HG02973 (cell line): ENCODE measurements around the gene DNAH17.

Experiments
- ATAC-seq: cut with Tn5 transposase; IDR thresholded peaks from one replicate; pipeline ENCODE4 v1.9.1; 2021; ENCODE audit warnings: moderate library complexity; ENCODE audit not compliant: unreplicated experiment

DNAH17 gene

DNA sequence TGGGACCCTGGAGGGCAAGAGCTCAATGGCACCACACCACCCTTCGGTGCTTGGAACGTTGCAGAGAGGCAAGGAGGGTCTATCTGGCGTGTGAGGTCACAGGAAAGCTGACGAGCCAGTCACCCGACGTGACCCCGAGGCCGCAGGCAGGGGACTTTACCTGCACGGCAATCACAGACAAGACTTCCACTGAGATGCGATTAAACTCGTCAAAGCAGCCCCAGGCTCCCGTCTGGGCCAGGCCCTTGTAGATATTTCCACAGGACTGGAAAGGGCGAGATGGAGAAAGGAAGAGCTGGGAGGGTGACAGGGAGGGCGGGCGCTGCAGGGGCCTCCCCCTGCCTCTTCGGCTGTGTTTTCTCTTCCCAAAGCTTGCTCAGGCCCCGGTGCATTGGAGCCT, 78.3 kb downstream of the DNAH17 start:
- ATAC-seq: no peak

DNA sequence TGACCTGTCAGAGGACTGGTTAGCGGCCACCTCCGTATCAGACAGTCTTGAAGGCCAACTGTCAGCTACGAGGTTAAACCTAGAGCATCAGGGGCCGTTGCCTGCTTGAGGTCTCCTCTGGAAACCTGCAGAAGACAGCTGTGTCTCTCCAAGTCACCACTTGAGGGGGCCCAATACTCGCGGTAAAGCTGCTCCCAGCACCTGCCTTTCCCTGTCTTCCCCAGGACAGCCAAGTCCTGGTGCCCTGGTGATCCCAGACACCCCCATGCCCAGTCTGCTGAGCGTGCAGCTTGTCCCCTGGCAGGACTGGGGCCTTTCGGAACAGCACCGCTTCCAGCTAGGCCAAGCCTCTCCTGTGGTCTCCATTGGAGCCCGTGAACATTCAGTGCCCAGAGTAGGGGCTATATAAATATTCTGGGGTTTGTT, 80.1 kb downstream of the DNAH17 start:
- ATAC-seq: no peak

DNA sequence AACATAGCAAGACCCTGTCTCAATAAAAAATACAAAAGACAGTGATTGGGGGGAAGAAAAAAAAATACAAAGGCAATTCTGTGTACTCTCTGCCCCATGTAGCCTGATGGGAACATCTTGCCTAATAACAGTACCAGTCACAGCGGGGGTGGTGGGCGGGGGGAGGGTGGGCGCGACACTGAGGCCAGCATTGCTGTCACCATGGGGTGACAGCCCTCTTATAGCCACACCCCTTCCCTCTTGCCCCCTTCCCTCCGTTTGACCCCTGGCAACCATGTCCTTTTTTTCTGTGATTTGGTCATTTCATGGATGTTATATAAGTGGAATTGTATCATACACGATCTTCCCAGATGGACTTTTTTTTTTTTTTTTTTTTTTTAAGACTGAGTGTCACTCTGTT, 80.9 kb downstream of the DNAH17 start:
- ATAC-seq: no peak

DNA sequence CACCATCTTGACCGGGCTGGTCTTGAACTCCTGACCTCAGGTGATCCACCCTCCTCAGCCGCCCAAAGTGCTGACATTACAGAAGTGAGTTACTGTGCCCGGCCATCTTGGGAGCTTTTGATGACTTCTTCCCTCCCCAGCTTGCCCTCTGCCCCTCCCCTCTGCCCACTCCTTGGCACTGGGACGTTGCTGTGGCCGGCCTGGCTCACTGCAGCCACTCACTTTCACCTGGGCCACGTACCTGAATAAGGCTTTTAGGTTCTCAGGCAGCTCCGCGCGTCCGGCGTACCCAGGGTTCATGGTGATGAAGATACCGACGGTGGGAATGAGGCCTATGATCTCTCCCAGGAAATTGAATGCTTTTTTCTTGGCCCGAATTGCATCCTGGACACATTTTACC, 81.6 kb downstream of the DNAH17 start:
- no peak for ATAC-seq

DNA sequence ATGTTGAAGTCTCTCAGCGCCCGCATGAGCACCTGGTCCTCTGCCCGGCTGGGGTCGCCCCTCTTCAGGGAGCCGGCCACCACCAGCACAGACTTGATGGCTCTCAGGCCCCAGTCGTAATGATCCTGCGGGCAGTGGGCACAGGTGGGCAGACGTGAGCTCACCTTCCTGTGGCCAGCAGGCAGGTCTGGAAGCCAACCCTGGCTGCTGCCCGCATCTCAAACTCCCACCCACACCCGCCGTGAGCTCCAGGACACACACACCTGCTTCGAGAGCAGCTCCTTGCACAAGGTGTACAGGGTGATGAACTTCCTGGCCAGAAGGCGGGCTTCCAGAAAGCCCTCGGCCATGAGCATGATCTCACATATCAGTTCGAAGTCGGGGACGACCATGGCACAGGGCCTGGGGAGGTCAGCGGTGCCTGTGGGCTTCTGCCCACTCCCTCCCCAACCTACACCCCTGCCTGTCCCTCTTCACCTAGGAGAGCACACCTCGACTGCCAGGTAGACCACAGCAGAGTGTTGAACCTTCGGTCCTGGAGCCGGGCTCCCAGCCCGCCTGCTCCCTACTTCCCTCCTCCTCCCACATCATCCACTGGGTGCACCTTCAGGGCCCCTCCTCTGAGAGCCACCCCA, 82.4 kb downstream of the DNAH17 start:
- no peak for ATAC-seq

DNA sequence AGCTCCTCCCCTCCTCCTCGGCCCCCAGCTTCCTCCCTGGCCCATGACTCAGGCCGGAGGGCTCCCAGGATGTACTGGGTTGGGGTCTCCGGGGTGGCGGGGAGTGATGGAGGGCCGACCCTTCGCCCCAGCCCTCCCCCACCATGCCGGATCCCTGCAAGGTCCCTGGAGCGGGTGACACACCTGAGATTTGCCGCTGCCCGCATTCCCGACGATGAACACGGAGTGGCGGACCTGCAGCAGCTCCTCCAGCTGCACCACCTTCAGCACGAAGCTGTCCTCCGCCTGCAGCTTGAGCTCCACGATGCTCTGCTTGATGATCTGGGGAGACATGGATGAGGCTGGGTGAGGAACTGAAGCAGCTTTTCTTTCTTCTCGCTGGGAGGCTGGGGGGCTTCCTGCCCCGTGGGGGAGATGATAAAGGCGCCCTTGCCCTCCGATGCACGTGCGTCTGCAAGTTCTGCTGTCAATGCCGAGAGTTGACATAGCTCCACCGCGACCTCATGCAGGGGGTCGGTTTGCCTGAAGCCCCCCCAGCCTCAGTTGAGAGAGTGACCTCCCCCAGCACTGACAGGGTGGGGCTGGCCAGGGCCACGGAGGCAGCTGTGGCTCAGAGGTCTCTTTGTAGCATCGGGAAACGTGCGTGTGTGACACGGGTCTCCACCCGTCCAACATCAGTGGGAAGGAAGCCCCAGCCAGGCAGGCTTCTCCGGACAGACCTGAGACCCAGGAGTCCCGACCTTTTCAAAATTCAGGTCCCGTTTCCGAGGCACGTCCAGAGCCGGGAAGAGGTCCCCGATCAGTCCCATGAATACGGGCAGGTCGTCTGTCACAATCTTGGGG, 83.1 kb downstream of the DNAH17 start:
- no peak for ATAC-seq

DNA sequence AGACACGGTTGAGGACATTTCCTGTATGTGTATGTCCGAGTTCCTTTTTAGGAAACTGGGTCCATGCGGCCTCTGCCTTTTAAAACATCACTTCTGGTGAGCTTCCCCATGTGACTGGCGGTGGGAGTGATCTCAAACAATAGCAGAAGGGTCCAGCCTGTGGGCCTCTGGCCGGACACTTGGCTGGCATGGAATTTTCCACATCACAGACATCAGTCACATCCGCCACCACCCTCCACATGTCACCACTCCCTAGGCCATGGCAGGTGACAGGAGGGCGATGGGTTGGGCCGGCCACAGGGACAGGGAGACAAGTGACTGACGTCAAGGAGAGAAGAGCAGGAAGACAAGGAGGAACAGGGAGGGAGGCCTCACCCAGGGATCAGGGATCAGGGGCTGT, 83.7 kb downstream of the DNAH17 start:
- no peak for ATAC-seq

DNA sequence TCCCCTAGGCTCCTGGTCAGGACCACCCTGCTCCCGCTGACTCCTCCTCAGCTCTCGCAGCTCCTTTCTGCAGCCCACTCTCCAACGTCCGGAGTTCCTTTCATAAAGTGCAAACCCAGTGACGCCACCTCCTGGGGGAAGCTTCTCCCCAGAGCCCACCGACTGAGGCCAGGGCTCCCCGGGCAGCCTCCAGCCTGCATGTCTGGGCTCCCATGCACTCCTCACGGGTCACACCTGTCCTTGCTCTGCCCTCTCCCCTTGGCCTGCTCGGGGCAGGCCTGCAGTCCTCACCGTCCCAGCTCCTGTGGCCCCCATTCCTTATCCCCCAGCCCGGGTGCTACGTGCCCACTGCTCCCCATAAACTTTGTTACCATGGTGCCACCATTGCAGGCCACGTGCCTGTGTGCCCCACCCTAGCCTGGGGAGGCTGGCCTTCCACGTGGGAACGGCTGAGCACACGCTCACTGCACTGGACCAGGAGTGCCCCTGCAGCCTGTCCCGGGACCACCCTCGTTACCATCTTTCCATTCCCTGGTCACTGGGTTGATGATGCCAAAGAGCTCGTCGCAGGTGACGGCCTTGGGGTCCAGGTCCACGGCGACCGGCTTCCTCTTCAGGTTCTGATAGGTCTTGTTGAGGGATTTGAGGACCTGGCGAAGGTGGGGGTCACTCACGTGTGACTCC, 84.9 kb downstream of the DNAH17 start:
- no peak for ATAC-seq

DNA sequence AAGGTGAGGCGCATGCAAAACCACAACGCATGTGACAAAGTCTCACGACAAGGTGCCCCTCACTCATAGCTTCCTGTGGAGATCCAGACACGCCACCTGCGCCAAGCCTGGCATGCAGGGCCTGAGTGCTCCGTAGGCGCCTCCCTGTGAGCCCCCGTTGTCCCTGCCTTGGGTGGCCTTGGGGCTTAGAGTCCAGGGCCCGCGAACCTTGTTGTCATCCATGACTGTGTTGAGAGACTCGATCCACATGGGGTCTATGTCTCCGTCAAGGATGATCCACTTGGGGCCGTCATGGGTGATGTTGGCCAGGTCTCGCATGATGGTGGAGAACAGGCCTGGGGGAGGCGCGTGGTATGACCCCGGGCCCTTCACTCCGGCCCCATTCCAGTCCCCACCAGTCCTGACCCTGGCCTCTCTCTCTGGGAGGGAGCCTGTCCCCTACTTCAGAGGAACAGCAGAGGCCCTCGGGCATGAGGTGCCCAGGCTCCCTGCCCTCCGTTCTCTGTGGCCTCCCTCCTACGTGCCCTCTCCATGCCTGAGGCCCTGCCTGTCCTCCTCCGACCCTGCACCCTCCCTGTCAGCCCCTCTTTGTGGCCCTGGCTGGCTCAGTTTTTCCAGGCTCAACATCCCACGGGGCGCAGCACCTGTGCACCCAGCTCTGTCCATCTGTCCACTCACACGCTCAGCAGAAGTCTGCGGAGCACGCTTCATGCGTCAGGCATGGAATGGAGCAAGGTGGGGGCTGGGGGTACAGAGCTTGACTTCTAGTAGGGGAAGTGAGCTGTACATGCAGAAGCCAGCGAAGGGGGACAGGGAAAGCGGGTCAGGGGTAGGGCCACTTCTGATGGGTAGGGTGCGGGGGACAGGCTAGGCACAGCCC, 85.7 kb downstream of the DNAH17 start:
- ATAC-seq: no peak

DNA sequence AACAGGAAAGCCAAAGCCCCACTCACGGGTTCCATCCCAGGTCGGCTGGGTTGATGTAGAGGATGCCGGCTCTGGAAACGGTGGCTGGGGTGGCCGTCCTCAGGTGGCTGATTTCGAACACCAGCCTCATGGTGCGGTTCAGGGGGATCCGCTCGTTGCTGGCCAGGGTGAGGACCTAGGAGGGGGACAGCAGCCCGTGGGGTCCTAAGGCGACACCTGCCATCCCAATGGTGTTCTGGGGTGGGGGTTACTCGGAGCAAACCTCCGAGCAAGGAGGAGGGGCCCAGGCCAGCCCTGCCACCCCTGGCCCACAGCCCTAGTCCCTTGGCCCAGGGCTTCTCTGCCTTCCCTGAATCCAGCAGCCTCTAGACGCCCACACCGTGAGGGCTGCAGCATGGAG, 86.5 kb downstream of the DNAH17 start:
- no peak for ATAC-seq

DNA sequence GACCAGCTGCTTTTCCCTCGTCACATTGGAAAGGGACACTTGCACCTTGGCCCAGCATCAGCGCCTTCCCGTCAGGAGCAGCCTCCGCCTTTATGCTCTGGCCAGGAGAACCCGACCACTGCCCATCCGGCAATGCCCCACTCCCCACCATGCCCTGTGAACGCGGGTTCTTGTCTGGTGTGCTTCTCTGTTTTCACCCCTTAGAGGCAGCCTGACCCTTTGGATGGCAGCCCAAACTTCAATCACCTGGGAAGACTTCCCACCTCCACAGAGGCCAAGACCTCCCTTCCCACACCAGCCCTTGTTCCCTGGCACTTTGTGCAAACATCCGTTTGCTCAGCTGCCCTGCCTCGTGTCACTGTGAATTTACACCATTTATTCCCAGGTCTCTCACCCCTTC, 87.0 kb downstream of the DNAH17 start:
- ATAC-seq: no peak

DNA sequence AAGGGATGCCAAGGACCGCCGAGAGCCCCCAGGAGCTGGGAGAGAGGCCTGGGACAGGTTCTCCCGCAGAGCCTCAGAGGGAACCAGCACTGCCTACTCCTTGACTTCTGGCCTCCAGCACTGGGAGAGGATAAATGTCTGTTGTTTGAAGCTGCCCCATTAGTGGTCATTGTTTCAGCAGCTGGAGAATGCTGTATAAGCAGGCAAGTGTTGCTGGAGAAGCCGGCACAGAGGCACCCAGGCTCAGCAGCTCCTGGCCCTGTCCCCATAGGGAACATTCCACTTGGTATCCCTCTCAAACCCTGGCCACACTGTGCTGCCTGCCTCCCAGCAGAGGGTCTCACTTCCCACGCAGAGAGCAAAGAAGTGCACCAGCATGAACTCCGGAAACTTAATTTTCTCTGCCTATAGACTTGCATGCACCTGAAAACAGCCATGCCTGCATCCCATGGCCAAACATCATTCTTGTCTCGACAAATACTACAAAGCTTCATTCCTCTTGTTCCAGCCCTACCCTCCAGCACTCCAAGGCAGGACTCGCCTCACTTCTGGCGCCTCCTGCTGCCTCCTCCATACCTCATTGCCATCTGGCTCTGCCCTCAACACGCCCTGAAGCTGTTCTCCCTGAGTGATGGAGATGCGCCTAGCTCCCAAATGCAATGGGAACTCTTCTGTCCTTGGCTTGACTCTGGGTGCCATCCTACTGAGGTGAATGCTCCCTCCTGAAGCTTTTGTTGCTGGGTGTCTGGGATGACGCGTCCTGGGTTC, 88.1 kb downstream of the DNAH17 start:
- ATAC-seq: no peak

DNA sequence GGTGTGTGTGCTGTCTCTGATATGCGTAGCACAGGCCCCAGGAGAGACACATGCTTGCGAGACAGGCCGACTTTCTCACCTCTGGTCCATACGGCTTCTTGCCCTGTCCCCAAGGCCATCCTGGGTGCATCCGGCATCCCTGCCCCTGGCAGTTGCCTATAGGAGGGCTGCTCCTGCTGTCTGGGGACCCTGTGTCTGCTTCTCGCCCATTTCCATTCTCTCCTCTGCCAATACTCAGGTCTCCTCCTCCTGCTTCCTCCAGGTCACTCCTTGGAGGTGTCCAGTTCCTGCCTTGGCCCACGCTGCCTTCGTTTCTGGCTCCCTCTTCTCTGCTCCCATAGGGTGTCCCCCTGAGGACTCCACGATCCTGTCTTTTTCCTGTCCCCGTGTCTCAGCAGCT, 89.0 kb downstream of the DNAH17 start:
- no peak for ATAC-seq

DNA sequence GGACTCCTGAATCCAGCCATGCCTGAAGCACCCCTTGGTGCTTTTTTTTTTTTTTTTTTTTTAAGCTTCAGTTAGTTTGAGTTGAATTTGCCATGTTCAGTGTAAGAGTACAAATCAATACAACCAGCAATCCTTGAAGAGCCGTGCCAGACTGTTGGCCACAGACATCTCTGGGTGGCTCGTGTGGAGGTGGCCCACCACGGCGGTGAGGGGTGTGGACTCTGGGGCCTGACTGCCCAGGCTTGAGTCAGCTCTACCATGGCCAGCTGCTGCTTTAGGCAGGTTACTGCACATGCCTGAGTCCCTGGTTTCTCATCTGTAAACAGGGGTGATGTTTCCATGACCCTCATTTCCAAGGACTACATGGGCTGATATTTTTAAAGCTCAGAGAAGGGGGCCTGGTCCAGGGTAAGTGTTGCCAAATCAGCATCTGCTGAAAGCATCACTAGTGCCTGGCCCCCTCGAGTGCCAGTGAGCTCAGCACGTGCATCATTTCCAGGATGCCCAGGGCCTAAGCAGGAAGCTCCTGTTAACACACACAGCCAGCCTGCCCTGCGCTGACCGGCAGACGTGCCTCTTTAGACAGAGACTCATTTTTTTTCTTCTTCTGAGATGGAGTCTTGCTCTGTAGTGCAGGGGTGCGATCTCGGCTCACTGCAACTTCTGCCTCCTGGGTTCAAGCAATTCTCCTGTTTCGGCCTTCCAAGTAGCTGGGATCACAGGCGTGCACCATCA, 90.1 kb downstream of the DNAH17 start:
- ATAC-seq: no peak

DNA sequence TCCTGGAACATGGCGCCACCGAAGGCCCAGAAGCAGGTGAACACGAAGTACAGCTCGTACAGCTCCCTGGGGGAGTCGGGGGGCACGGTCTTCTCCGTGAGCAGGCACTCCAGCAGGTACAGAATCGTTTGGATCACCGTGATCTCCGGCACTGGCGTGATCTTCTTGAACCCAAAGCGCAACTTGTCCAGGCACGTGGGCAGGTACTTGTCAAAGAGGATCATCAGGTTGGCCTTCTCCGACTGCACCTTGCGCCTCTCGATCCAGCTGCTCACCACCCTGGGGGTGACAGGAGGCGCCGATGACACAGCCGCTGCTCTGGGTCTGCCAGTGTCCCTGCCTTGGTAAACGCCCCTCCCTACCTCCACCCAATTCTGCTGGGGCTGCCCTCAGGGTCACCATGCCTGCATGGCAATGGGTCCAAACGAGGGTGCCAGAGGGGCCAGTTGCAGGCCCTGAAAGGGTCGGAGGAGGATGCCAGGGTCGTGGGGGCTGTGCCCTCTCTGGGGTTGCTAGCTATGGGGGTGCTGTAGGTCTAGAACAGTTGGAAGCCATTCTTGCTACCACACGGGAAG, 90.9 kb downstream of the DNAH17 start:
- ATAC-seq: no peak

DNA sequence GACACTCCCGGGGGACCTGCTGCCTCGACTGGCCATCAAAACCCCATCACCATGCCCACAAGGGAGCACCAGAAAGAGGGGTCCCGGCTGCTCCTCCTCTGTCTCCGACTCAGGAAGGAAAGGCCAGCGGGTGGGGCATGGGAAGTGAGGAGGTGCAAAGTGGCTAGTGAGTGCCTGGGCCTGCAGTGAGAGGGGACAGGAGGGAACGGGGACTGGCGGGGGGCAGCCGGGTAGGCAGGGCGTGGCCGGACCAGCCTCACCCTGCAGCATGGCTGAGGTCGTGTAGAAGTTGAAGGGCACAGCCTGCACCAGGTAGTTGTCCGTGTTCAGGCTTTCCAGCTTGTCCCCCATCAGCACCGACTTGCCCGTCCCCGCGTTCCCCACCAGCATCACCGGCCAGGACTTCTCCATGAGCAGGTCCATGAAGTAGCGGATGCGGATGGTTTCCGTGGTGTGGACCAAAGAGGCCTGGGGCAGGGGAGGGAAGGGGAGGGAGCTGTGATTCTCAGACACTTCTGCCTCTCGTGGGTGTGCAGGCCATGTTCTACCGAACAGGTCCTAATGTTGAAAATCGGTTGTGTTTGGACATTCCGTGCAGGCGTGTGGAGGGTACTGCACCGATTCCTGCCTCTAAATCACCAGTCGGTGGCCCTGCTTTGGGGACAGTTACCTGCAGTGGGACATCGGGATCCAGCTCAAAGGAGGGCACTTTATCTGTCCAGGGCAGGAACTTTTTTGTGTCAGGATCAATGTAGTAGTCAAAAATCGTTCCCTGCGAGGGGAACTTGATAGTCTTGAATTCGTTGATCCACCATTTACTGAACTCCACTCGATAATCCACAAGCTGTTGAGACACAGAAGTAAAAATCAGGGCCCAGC, 91.7 kb downstream of the DNAH17 start:
- no peak for ATAC-seq

DNA sequence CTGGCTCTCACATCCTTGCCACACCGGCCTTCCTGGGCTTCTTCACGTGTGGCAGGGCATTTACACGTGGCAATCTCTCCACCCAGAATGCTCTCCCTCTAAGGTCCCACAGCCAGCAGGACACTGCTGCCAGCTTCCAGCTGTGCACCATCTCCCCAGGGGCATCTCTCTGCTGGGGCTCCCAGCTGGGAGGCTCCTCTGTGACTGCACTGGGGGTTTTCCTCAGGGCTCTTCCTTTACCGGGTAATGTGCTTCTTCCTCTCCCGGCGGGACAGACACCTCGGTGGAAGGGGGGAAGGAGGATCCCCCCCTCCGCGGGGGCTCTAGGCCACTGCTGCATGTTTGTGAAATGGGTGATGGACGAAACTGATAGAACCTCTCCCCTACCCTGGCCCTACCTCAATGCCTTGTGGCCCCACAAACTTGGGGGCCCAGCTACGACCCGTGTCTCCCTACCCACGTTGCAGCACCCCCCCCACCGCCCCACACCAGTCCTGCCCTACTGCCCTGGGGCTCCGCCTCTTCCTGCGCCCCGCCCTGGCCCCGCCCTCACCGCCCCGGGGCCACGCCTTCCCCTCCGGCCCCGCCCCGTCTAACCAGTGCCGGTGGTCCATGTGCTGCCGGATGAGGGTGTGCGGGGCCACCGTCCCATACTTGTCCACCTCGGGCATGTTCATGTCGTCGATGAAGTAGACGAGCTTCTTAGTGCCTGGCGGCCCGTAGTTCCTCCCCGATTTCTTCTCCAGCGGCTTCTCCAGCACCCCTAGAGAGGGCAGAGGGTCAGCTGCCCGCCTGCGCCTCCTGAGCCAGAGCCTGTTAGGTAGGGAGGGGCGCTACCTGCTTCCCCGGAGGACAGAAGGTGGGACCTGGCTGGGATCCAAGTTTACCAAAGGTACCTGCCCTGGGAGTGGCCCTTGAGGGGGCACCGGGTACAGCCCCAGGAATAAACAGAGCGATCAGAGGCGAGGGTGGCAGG, 92.6 kb downstream of the DNAH17 start:
- peak; percentile 64 for ATAC-seq
